Measurements from ENCODE around the gene C2CD2L.
"Not testable (repeated sequence)": the region's sequence is repeated elsewhere in the genome, so short reads cannot be mapped to it uniquely, and the experiment has no call there.

Gene C2CD2L

DNA sequence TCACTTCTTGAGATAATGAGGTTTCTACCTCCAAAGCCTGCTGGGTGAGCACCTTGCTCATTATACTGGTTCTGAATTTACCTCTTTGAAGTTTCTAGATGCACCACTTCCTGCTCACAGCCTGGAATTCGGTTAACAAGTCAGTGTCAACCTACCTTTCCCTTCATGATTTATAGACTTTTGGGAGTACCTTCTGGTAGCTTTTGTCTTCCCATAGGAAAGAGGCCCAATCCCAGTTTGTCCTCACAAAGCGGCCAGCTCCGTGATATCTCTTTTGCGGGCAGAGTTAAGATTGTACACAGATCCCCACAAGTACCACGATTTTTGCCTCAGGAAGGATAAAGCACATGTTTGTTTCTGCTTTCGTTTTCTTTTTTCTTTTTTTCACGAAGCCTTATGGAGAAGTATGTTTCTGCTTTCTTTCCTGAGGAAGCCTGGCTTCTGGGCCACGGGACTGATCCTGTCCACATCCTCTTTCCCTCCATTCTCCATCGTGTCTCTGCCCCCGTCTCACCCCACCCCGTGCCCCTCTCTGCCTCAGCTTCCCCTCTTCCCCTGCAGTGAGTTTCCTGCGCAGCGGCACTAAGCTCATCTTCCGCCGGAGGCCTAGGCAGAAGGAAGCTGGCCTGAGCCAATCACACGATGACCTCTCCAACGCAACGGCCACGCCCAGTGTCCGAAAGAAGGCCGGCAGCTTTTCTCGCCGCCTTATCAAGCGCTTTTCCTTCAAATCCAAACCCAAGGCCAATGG is 8.5 kb downstream of the C2CD2L start:
- no peak for DNase-seq (ENCODE audit: low read depth)

DNA sequence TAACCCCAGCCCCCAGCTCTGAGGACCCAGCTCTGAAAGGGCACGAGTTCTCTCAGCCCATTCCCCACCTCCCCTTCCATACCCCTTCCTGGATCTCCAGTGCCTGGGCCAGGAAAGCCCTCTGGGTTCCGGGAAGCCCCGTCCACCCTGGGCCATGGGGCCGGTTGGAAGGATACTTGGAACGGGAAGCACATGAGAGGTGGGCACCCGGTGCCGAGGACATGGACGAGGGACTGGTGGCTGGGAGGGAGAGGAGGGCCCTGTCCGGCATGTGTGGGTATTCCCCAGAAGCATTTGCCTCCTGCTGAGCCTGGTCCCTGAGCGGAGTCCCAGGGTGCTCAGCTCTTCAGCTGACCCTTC is 9.1 kb downstream of the C2CD2L start:
- DNase-seq (ENCODE audit: low read depth), result no peak

DNA sequence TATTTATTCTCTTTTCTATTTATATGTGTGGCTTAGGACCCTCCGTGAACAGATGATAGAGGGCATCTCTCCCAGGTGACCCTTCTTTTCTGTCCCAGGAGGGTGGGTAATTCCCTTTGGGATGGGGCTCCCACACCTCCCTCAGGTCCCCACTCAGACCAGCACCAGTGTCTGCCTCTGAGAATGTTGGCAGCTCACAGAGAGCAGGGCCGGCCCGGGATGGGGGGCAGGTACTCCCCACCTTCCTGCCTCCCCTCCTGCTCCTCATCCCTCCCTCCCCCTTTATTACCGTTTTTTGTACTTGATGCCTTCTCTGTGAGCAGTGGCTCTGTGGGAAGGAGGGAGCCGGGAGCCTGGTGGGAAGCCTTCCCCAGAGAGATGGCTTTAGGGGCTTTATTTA is 9.5 kb downstream of the C2CD2L start:
- no peak for DNase-seq (ENCODE audit: low read depth)

DNA sequence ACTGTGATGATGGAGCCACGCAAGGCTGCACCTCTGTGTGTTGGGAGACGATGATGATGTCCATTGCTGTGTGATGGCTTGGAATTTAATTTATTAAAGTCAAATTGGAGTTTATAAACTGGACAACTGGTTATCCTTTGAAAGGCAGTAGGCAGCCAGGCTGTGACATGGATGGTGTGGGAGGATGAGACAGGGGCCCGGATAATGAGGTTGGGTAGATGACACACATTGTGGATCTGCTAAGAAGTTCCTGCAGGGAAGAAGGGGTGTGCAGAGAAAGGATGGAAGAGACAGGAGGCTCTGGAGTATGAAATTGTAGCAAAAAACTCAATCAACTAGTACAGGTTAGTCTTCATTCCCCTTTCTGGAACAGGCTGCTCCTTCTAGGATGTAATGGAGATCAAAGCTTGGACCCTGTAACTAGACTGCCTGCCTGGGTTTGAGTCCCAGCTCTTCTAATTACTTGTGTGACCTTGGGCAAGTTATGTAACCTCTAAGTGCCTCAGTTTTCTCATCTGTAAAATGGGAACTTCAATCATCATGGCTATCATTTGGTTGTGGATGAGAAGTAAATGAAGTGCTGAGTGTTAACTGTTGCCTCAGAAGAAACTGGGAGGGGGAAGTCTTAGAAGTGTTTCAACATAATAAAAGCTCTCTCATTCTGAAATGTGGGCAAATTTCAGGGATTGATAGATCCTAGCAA is 10.0 kb downstream of the C2CD2L start:
- DNase-seq (ENCODE audit: low read depth), result no peak

DNA sequence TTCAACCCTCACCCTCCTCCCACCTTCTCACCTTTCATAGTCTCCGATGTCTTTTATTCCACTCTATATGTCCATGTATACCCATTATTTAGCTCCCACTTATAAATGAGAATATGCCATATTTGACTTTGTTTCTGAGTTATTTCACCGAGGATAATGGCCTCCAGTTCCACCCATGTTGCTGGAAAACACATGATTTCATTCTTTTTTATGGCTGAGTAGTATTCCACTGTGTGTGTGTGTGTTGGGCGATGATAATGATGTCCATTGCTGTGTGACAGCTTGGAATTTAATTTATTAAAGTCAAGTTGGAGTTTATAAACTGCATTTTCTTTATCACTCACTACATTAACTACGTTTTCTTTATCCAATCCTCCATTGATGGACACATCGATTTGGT is 11.1 kb downstream of the C2CD2L start:
- DNase-seq (ENCODE audit: low read depth), result no peak

DNA sequence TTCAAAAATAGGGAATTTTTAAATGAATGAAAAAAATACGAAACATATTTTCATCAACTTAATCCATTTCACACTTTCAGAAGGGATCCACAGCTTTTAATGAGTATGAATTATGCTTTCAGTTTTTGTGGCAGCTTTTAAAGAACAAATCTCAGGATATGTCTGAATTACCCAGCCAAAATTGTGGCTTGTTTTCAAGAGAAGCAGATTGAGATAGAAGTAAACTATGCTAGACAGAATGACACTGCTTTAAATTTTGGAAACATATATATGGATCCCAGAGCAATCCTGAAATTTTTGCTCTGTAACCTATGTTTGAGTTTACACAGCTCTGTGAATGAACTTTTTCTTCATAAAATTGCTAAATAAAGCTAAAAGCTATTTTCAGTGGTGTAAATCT is 11.8 kb downstream of the C2CD2L start:
- no peak for DNase-seq (ENCODE audit: low read depth)

DNA sequence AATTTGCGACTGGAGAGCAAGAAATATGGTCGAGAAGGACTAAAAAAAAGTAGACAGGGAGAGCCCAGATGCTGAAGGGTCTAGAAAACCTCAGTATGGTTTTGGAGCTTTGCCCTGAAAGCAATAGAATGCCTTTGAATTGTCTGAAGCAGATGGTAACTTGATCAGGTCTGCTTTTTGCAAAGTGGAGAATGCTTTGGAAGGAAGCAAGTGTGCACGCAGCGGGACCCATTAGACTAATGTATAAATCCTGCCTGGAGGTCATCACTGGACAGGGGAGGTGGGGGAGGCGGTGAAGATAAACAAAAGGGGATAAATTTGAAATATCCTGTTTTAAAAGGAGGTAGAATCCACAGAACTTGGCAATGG is 13.5 kb downstream of the C2CD2L start:
- DNase-seq (ENCODE audit: low read depth), result no peak

DNA sequence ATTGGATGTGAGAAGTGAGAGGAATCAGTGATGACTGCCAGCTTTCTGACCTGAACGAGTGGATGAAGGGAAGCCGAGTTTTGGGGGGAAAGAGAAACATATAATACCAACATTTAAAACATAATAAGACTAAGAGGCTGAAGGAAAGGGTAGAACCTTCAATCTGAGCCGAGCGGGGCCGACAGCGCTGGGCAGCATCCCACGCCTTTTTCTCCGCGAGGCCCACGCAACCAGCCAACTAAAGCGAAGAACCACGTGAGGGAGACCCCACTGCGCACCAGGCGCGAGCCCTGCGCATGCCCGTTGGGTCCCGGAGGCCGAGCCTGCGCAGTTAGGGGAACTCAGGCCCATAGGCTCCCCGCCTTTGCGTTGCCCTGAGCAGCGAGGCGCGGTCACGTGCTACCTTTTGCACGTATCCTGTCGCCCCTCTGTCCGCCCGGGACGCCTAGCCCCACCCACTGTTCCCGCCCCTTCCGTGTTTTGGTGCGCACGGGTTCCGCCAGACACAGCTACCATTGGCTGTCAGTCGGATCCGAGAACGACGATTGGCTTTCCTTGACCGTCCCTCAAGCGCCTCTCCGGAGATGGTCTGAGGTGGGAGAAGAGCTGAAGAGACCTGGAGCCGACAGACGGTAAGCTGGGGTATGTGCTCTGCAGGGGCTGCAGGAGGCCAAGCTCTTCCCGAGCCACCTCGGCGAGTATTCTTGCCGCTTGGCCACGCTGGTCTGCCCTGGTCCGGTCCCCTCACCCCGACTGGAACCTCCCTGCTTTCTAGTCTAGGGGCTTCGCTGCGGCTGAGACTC is 14.1 kb downstream of the C2CD2L start, which contains the start of gene HINFP:
Gene HINFP, plus strand, starts transcription at position 573 of the 803 bp plus-strand sequence. CDS start 5,365 bp downstream, outside the sequence.
- peak; percentile 100 for DNase-seq (ENCODE audit: low read depth)

DNA sequence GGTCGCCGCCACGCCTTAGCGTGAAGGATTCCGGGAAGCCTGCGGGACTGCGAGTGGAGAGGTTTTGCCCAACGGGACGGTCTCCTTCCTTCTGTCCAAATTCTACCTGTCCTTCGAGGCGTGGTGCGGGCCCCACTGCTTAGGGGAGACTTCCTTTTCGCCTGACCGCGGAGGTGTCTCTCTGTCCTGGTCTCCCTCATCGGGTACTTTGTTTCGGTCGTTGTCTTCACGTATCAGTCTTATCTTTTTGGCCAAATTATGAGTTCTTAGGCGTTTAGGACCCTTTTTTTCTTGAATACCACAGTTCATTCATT is 14.6 kb downstream of the C2CD2L start:
- DNase-seq (ENCODE audit: low read depth), result no peak

DNA sequence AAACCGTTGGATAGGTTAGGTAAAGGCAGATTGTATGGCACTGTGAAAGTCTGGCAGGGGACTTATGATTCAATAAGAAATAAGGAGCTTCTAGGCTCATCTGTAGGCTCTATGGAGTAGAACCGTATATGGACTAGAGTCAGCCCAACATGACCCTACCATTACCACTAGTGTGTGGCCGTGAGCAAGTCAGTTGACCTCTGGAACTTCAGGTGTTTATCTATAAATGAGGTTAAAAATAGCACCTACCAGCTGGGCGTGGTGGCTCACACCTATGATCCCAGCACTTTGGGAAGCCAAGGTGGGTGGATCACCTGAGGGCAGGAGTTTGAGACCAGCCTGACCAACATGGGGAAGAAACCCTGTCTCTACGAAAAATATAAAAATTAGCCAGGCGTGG is 18.7 kb downstream of the C2CD2L start:
- no peak for DNase-seq (ENCODE audit: low read depth)

DNA sequence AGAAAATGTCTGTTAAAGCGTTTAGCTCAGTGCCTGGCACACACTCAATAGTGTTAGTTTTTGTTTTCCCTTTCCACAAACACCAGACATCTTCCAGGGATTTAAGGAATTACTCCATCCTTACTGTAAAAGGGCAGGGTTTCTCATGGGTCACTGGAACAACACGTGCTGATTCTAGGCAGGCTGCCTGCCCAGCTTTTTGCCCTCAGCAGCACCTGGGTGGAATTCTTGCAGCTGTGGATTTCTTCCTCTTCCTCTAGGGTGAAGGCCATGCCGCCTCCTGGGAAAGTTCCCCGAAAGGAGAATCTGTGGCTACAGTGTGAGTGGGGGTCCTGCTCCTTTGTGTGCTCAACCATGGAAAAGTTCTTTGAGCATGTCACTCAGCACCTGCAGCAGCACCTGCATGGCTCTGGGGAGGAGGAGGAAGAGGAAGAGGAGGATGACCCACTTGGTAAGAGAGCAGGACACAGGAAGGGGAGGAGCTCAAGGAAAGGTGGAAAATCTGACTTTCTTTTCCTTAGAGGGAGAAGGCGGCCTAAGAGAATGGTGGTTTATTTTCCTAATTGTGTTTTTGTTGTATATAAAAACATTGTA is 19.6 kb downstream of the C2CD2L start:
- DNase-seq (ENCODE audit: low read depth), result no peak

DNA sequence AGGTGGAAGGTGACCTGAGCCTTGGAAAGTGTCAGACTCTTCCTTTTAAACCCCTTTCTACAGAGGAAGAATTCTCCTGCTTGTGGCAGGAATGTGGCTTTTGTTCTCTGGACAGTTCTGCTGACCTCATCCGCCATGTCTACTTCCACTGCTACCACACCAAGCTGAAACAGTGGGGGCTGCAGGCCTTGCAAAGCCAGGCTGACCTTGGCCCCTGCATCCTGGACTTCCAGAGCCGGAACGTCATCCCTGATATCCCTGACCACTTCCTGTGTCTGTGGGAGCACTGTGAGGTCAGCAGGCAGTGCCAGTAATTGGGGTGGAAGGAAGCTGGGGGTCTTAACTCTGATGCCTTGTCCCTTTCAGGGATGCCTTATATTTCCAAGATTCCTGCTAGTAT is 23.5 kb downstream of the C2CD2L start:
- DNase-seq (ENCODE audit: low read depth), result no peak

DNA sequence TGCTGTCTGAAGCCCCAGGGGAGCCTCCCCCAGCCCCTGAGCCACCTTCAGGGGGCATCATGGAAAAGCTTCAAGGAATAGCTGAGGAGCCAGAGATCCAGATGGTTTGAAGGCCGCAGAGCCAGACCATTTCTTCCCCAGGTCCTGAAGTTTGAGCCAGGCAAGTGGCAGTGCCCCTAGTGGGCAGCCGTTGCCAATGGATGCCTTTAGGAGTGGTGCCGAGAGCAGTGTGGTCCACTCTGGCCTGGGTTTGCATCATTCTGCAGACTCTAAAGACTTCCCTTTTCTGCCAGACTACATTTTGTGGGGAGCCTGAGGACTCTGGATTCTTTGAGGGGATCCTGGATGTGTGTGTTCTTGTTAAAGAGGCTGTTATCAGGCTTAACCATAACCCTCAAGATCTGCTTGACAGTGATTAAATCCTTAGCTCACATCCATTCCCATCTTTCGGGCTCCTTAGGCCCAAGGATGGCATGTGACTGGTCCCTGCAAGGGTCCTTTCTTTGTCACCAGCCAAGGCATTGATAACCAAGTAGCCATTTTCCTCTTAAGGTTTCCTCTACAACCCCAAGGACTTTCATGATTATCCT is 27.3 kb downstream of the C2CD2L start:
- no peak for DNase-seq (ENCODE audit: low read depth)

DNA sequence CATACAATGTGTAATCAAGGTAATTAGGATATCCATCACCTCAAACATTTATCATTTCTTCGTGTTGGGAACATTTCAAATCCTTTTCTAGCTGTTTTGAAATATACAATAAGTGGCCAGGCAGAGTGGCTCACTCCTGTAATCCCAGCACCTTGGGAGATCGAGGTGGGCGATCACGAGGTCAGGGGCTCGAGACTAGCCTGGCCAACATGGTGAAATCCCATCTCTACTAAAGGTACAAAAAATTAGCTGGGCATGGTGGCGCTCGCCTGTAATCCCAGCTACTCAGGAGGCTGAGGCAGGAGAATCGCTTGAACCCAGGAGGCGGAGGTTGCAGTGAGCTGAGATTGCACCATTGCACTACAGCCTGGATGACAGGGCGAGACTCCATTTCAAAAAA is 32.1 kb downstream of the C2CD2L start:
- not testable (repeated sequence) for DNase-seq (ENCODE audit: low read depth)

DNA sequence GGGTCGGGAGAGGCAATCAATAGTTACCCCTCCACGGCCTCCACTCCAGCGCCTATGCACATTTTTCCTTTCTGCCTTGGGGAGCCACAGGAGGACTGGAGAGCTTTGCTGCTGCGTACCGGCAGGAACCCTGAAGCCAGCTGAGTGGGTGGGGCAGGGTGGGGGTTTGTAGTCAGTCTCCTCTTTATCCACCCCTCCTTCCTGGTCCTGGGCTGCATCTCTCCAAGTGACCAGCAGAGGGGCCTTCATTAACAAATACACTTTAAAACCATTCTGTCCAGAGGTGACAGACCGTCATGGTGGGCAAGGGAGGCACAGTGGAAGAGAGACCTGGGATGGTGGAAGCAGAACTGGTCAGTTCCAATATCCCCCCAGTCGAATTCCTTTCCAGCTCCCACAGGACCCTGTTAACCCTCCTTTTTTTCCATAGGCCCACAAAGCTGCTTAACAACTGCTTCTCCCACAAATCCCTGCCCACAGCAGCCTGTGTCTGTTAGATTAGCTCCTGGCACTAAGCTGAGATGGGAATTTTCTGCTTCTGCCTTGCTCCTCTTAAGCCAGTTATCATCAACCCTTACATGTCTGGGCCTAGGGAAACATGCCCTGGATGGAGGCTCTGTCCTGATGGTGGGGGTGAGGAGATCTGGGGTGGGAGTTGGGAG is 37.8 kb downstream of the C2CD2L start:
- DNase-seq (ENCODE audit: low read depth), result no peak

DNA sequence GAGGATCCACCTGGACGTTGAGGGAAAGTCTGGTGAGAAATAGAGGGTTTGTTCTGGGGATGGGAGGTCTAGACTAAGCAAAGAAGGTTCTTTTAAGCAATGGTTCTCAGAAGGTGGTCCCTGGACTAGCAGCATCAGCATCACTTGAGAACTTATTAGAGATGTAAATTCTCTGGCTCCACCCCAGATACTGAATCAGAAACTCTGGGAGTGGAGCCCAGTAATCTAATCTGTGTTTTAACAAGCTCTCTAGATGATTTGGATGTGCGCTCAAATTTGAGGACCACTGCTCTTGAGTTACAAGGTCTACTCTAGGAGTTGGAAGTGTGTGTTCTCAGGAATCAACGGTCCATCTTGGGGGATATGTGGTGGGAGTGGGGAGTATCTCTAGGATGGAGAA is 38.4 kb downstream of the C2CD2L start:
- no peak for DNase-seq (ENCODE audit: low read depth)

DNA sequence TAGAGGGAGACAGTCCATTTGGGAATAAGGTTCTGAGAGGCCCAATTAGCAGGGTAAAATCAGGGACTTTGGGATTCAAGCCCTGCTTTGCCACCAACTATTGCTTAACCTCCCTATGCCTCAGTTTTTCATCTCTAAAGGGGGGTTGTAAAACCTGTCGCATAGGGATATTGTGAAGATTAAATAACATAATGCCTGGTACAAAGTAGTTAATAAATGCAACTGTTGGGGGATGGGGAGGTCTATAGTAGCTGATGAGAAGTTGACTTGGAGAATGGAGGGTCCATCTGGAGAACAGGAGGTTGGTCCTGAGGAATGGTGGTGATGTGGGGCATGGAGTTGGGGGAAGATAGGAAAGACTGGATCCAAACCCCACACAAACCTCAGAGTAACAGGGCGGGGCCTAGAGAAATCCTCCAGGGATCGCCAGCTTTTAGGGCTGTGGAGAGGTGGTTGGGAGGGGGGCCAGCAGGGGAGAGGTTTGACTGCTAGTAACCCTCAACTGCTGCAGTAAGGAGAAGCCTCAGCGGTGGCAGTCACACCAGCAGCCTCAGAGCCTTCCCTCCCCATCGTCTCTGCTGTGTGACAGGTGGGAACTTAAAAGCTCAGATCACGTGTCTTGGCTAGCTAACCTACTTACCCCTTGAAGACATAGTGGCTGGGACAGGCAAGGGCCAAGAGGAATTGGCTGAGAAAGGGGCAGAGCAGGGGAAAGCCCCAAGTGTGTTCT is 40.6 kb downstream of the C2CD2L start:
- no peak for DNase-seq (ENCODE audit: low read depth)

DNA sequence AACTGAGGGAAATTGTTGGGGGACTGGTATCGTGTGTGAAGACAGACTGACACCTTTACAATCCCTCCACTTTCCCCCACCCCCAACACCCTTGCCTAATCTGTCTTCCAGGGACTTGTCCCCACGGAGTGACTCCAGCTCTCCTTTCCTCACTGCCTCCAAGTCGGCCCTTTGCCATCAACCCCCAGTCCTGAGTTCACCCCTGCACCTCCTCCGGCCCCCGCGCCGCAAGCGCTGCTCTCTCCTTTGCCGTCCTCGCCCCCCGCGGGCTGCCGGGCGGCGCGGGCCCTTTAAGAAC is 41.5 kb downstream of the C2CD2L start:
- DNase-seq (ENCODE audit: low read depth), result no peak

DNA sequence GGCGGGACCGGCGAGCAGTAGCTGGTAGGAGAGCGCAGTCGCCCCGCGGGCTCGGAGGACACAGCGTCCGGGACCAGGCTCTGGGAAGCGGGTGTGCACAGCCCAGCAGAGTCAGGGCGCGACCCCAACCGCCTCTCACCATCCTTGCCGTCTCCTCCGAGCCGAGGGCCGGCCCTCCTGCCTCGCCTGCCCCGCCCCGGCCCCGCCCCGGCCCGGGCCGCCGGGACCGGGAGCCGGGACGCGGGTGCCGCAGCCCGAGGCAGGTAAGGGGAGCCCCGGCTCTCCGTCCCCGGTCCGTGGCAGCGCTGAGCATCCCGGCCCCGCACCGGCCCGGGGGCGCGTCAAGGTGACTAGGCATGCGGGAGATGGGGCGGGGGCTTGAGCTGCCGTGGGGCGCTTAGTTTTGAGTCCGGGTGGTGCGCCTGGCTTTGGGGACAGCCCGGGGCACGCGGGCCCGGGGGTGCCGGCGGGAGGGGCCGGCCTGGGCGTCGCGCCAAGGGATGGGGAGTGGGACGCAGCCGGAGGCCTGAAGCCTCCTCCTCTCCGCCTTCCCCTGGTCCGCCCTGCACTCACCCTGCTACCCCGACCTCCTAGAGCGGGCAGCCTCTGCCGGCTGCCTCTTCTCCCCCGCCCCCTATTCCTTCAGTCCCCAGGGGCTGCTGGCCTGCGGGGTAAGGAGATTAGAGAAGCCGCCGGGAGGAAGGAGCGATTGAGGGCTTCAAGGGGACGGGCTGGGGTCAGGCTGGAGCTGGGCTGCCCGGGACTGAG is 42.1 kb downstream of the C2CD2L start, which contains the start of gene ABCG4:
Gene ABCG4, plus strand, starts transcription at position 35 of the 768 bp plus-strand sequence. CDS start 914 bp downstream, outside the sequence.
- no peak for DNase-seq (ENCODE audit: low read depth)

DNA sequence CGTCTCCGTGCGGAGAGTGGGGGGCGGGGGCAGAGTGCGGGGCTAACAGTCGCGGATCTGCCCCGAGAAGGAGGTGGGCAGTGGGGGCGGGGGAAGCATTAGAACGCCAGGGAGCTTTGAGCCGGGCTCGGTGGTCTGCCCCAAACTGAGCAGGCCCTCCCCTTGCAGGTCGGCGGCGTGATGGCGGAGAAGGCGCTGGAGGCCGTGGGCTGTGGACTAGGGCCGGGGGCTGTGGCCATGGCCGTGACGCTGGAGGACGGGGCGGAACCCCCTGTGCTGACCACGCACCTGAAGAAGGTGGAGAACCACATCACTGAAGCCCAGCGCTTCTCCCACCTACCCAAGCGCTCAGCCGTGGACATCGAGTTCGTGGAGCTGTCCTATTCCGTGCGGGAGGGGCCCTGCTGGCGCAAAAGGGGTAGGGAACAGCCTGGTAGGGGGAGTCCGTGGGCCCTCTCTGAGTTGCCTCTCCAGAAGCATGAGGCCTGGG is 42.7 kb downstream of the C2CD2L start:
- no peak for DNase-seq (ENCODE audit: low read depth)
